Upper lobe of left lung (tissue), 6 donors: ENCODE data around the gene NLGN1. TPM values are rescaled to one million over a fixed set of nuclear protein-coding genes. Genes with fewer than 3 reads are reported as not detected.

Experiments
- ATAC-seq, 2 donors: fragments of 200-7000 bp; cut with Tn5 transposase; one replicate each; pipeline ENCODE4 v1.9.1; 2022; ENCODE audit warnings: mild to moderate bottlenecking in 2 of 2, moderate library complexity in 2 of 2; ENCODE audit not compliant: low FRiP score in 2 of 2
- DNase-seq, 2 donors: peaks; one replicate each; pipeline ENCODE4 v3.0.0-alpha.2; 2019 to 2020
- H3K27ac ChIP-seq, 4 donors: fragments of 200-600 bp; sonication (generic); one replicate each; pipeline ENCODE4 v1.5.1; 2016 to 2019
- H3K27me3 ChIP-seq, 4 donors: fragments of 200-600 bp; sonication (generic); one replicate each; pipeline ENCODE4 v1.5.1; 2017 to 2019
- H3K36me3 ChIP-seq, 4 donors: fragments of 200-600 bp; sonication (generic); one replicate each; pipeline ENCODE4 v1.5.1; 2016 to 2019
- H3K4me1 ChIP-seq, 4 donors: fragments of 200-600 bp; sonication (generic); one replicate each; pipeline ENCODE4 v1.5.1; 2018 to 2019
- H3K4me3 ChIP-seq, 4 donors: fragments of 200-600 bp; sonication (generic); one replicate each; pipeline ENCODE4 v1.5.1; 2017 to 2019; ENCODE audit warnings: mild to moderate bottlenecking in 2 of 4, moderate library complexity in 1 of 4
- H3K9me3 ChIP-seq, 4 donors: fragments of 200-600 bp; sonication (generic); one replicate each; pipeline ENCODE4 v1.5.1; 2018 to 2019
- EP300 ChIP-seq, 4 donors: sonication (generic); formaldehyde crosslinking; IDR thresholded peaks; one replicate each; pipeline ENCODE4 v1.5.1; 2017; ENCODE audit warnings: antibody characterized with exemption in 4 of 4, control low read depth in 2 of 4
- POLR2A ChIP-seq, 4 donors: fragments of 450-650 bp; IDR thresholded peaks; one replicate each; pipeline ENCODE4 v1.5.1; 2016 to 2017; ENCODE audit warnings: antibody characterized with exemption in 4 of 4, mild to moderate bottlenecking in 2 of 4
- POLR2AphosphoS5 ChIP-seq, 2 donors: sonication (generic); formaldehyde crosslinking; IDR thresholded peaks; one replicate each; pipeline ENCODE4 v1.5.1; 2017; ENCODE audit warnings: antibody characterized with exemption in 2 of 2
- WGBS, 2 donors: methylation state at CpG; one replicate each; pipeline ENCODE4 v1.1.5; 2017 to 2018; 5-methylcytosine and 5-hydroxymethylcytosine counted together
- total RNA-seq, 6 donors: library from RNA; depleted of rRNA in 4 of 6; stranded (reverse); fragments of >200 nt in 4 of 6; gene quantifications; one replicate each; pipeline versions ENCODE4 v1.1.0 to v1.2.1, GENCODE V29; 2016 to 2021
- TF ChIP-seq, protein P1 (sequence below), 6 experiments: fragments of 450-650 bp in 4 of 6; fragments of 200-600 bp in 2 of 6; sonication (generic) in 2 of 6; IDR thresholded peaks; one replicate each; pipeline ENCODE4 v1.5.1; 2016 to 2019; ENCODE audit warnings: antibody characterized with exemption in 6 of 6
- donor health status: DM: no; HTN: no; CAD: no; lungs with moderate emphysema.
- donor health status: DM: no; HTN: yes; CAD: no; lungs with severe emphysema.

The NLGN1 gene
- total RNA-seq, 6 donors from 2014 or later, result under 0.01 to 3.5 (median 1.9) TPM

DNA sequence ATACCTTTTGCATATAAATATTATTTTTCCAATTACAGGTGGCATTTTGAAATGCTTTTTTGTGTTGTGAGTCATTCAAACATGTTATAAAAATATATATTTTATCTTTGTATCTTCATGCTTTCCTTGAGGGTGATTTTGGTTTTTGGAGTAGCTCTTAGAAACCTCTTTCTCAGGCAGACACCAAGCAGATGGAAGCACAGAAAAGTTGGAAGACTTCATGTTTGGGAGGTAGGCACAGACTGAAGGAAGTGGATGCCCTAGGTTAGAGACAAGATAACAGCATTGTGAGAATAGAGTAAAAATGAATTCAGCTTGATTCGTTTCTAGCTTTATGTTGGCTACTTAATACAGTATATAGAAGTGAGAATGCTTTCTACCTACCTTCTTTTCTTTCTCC, 338.3 kb downstream of the NLGN1 start:
- no peaks in the 10 kb centered on the region for H3K27me3 ChIP-seq
- no peaks in the 10 kb centered on the region for H3K9me3 ChIP-seq

DNA sequence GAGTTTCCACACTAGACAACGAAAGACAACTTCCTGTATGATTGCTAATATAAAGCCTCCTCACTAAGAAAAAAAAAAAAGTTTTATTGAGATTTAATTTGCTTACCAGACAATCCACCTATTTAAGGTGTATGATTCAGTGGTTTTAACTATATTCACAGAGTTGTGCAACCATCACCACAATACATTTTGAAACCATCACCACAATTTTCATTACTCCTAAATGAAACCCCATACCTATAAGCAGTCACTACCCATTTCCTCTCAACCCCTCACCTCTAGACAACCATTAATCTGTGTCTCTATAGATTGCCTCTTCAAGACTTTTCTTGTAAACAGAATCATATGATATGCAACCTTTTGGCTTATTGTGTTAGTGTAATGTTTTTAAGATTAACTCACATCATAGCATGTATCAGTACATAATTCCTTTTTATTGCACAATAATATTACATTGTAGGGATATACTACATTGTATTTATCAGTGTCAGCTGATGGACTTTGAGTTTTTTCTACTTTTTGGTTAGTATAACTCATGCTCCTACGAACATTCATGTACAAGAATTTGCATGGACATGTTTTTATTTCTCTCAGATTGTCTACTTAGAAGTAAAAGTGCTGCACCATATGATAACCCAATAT, 339.7 kb downstream of the NLGN1 start:
- no peak for TF ChIP-seq POLR2AphosphoS5 (IDR thresholded peaks at IDR 0.05)
- TF ChIP-seq EP300 (IDR thresholded peaks at IDR 0.05), result no peak
- TF ChIP-seq POLR2A (IDR thresholded peaks at IDR 0.05), result no peak
- TF ChIP-seq, protein P1, sequence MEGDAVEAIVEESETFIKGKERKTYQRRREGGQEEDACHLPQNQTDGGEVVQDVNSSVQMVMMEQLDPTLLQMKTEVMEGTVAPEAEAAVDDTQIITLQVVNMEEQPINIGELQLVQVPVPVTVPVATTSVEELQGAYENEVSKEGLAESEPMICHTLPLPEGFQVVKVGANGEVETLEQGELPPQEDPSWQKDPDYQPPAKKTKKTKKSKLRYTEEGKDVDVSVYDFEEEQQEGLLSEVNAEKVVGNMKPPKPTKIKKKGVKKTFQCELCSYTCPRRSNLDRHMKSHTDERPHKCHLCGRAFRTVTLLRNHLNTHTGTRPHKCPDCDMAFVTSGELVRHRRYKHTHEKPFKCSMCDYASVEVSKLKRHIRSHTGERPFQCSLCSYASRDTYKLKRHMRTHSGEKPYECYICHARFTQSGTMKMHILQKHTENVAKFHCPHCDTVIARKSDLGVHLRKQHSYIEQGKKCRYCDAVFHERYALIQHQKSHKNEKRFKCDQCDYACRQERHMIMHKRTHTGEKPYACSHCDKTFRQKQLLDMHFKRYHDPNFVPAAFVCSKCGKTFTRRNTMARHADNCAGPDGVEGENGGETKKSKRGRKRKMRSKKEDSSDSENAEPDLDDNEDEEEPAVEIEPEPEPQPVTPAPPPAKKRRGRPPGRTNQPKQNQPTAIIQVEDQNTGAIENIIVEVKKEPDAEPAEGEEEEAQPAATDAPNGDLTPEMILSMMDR (IDR thresholded peaks at IDR 0.05), result no peak
- H3K36me3 ChIP-seq, result no peaks in the 10 kb centered on the region
- DNase-seq (no peak), ATAC-seq (no peak)
- 71 to 72% methylated on average over 2 of the region's 2 CpGs for WGBS, 2 donors
- H3K27ac ChIP-seq, result no peak overlapping the region
- H3K27me3 ChIP-seq, result no peaks in the 10 kb centered on the region
- no peaks in the 10 kb centered on the region for H3K4me1 ChIP-seq
- H3K9me3 ChIP-seq, result no peaks in the 10 kb centered on the region
- H3K4me3 ChIP-seq, result no peak overlapping the region

More for the DNA sequence above, 338.3 kb downstream of the NLGN1 start:
- 68 to 71% methylated on average over 1 of the region's 1 CpG for WGBS, 2 donors
- H3K36me3 ChIP-seq, result no peaks in the 10 kb centered on the region
- DNase-seq, result no peak
- ATAC-seq, result no peak
- no peaks in the 10 kb centered on the region for H3K4me1 ChIP-seq
- no peak overlapping the region for H3K27ac ChIP-seq
- TF ChIP-seq POLR2AphosphoS5 (IDR thresholded peaks at IDR 0.05), result no peak
- TF ChIP-seq, protein P1 (IDR thresholded peaks at IDR 0.05), result no peak
- H3K4me3 ChIP-seq, result no peak overlapping the region

DNA sequence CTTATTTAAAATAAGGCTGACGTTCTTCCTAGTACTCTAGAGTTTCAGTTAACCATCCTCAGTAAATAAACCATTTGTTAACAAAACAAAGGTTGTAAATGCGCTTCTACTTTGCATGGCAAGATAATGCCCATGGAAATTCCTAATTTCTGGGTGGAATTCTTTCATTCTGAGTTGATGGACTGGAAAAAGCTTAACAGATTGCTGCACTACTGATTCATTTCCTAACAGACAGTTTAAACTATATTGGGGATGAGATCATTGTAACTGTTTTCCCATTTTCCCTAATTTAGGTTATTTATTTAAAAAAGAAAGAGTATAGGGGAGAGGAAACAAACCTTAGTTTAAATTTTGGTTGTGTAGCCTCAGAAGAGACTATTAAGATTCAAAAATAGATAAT, 342.2 kb downstream of the NLGN1 start:
- DNase-seq (no peak), ATAC-seq (no peak)
- TF ChIP-seq EP300 (IDR thresholded peaks at IDR 0.05) (no peak), POLR2AphosphoS5 (IDR thresholded peaks at IDR 0.05) (no peak), POLR2A (IDR thresholded peaks at IDR 0.05) (no peak)
- TF ChIP-seq, protein P1 (IDR thresholded peaks at IDR 0.05), result no peak
- H3K4me3 ChIP-seq, result no peak overlapping the region
- no peaks in the 10 kb centered on the region for H3K9me3 ChIP-seq
- H3K4me1 ChIP-seq, result no peaks in the 10 kb centered on the region
- no peak overlapping the region for H3K27ac ChIP-seq
- 90 to 92% methylated on average over 2 of the region's 2 CpGs for WGBS, 2 donors
- no peaks in the 10 kb centered on the region for H3K27me3 ChIP-seq
- no peaks in the 10 kb centered on the region for H3K36me3 ChIP-seq

DNA sequence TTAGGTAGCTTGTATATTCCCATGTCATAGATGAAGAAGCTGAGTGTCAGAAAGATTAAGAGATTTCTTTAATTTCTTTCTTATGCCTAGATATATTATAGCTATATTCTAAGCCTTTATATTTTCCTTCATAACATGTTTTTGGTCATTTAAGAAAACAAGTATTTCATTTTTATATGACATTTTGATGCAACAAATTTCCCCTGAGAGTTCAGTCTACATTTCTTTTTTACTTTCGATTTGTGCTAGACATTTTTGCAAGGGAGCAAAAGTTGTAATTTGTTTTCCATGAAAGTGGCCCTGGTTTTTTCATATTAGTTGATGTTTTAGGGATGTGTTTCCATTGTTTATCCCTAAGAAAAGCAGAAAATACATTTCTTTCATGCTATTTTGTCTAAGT, 344.9 kb downstream of the NLGN1 start:
- no peak for ATAC-seq
- no peak for DNase-seq
- H3K9me3 ChIP-seq, result no peaks in the 10 kb centered on the region
- no peaks in the 10 kb centered on the region for H3K4me1 ChIP-seq
- no peaks in the 10 kb centered on the region for H3K27me3 ChIP-seq
- H3K27ac ChIP-seq, result no peak overlapping the region
- H3K4me3 ChIP-seq, result no peak overlapping the region
- H3K36me3 ChIP-seq, result no peaks in the 10 kb centered on the region
- 62 to 73% methylated on average over 1 of the region's 1 CpG for WGBS, 2 donors
- TF ChIP-seq EP300 (IDR thresholded peaks at IDR 0.05) (no peak), POLR2A (IDR thresholded peaks at IDR 0.05) (no peak), POLR2AphosphoS5 (IDR thresholded peaks at IDR 0.05) (no peak)
- TF ChIP-seq, protein P1 (IDR thresholded peaks at IDR 0.05), result no peak

DNA sequence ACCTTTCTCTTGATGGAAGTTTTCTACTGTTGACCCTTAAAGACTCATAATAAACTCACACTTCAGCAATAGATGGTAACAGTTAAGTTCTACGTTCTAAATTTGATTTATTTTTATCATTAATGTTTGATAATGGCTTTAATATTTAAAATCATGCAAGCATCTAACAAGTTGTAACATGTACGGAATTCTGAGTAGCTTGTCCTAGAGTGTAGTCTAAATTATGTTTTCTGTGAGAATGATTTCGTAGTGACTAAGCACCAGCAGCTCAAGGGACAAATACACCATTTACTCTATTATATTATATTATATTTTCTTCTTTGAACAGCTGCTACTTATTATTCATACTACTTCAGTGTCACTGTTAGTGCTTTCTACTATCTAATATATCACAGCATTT, 345.6 kb downstream of the NLGN1 start:
- WGBS, 2 donors, result 68 to 84% methylated on average over 3 of the region's 3 CpGs
- Histone ChIP-seq H3K4me1 (no peaks in the 10 kb centered on the region), H3K27ac (no peak overlapping the region), H3K4me3 (no peak overlapping the region), H3K27me3 (no peaks in the 10 kb centered on the region), H3K9me3 (no peaks in the 10 kb centered on the region), H3K36me3 (no peaks in the 10 kb centered on the region)
- no peak for TF ChIP-seq POLR2AphosphoS5 (IDR thresholded peaks at IDR 0.05)
- no peak for TF ChIP-seq EP300 (IDR thresholded peaks at IDR 0.05)
- TF ChIP-seq POLR2A (IDR thresholded peaks at IDR 0.05), result no peak
- TF ChIP-seq, protein P1 (IDR thresholded peaks at IDR 0.05), result no peak
- DNase-seq, result no peak
- ATAC-seq, result no peak
